PC-3 (cell line): ENCODE results near the gene VAMP8. TPM values are rescaled to one million over a fixed set of nuclear protein-coding genes. Genes with fewer than 3 reads are reported as not detected.

Experiments used
- ATAC-seq: fragments of 200-7000 bp; cut with Tn5 transposase; 2 replicates; pipeline ENCODE4 v1.9.1; 2020; ENCODE audit warnings: mild to moderate bottlenecking, moderate library complexity
- BruUV-seq: library from RNA; stranded (reverse); fragments of 400-500 nt; replicated peaks from 2 replicates; lab custom pipeline; 2021; lab: Mats Ljungman, UMichigan
- CTCF ChIA-PET: fragments of 300-600 bp; sonication (Branson Sonifier 250); formaldehyde crosslinking; loops from one replicate; lab custom pipeline; 2022; ENCODE audit warnings: antibody characterized with exemption; lab: Charles Lee
- POLR2A ChIA-PET: fragments of 300-600 bp; sonication (Branson Sonifier 250); formaldehyde crosslinking; loops from one replicate; lab custom pipeline; 2022; ENCODE audit warnings: antibody characterized with exemption; ENCODE audit not compliant: unreplicated experiment; lab: Charles Lee
- DNase-seq: peaks from one replicate; pipeline ENCODE4 v3.0.0-alpha.2; 2015
- H2AFZ ChIP-seq: fragments of 300-600 bp; sonication (generic); 2 replicates; pipeline ENCODE4 v1.6.0; 2016; ENCODE audit warnings: antibody characterized with exemption, low read length
- H3F3A ChIP-seq: fragments of 300-600 bp; sonication (generic); one replicate; pipeline ENCODE4 v1.6.0; 2017; ENCODE audit warnings: antibody characterized with exemption, low read length, control low read depth, mild to moderate bottlenecking; ENCODE audit not compliant: unreplicated experiment
- H3K27ac ChIP-seq: fragments of 300-600 bp; sonication (generic); 2 replicates; pipeline ENCODE4 v1.5.1; 2016; ENCODE audit warnings: mild to moderate bottlenecking, low read length
- H3K27me3 ChIP-seq: fragments of 300-600 bp; sonication (generic); 2 replicates; pipeline ENCODE4 v1.6.1; 2016; ENCODE audit warnings: low read length, mixed read lengths
- H3K36me3 ChIP-seq: fragments of 300-600 bp; sonication (generic); 2 replicates; pipeline ENCODE4 v1.6.1; 2016; ENCODE audit warnings: low read depth, mixed run types, low read length, mixed read lengths
- H3K4me1 ChIP-seq: fragments of 300-600 bp; sonication (generic); 2 replicates; pipeline ENCODE4 v1.5.1; 2016; ENCODE audit warnings: low read length; ENCODE audit not compliant: insufficient read depth
- H3K4me2 ChIP-seq: fragments of 300-600 bp; sonication (generic); 2 replicates; pipeline ENCODE4 v1.6.0; 2016; ENCODE audit warnings: low read length
- H3K4me3 ChIP-seq: fragments of 300-600 bp; sonication (generic); 2 replicates; pipeline ENCODE4 v1.5.1; 2016; ENCODE audit warnings: mild to moderate bottlenecking, low read length, mixed read lengths
- H3K79me2 ChIP-seq: fragments of 300-600 bp; sonication (generic); 2 replicates; pipeline ENCODE4 v1.6.1; 2017; ENCODE audit warnings: low read length, mixed read lengths
- H3K9ac ChIP-seq: fragments of 300-600 bp; sonication (generic); 2 replicates; pipeline ENCODE4 v1.6.0; 2016; ENCODE audit warnings: mild to moderate bottlenecking, low read length
- H3K9me2 ChIP-seq: fragments of 300-600 bp; sonication (generic); replicated peaks from 2 replicates; pipeline ENCODE4 v1.6.1; 2016; ENCODE audit warnings: mixed run types, low read length, mixed read lengths
- H3K9me3 ChIP-seq: fragments of 300-600 bp; sonication (generic); 2 replicates; pipeline ENCODE4 v1.6.1; 2016; ENCODE audit warnings: low read length, mixed read lengths
- H4K20me1 ChIP-seq: fragments of 300-600 bp; sonication (generic); 2 replicates; pipeline ENCODE4 v1.6.1; 2016; ENCODE audit warnings: low read length, mixed read lengths
- EZH2 ChIP-seq: fragments of 300-600 bp; sonication (generic); IDR thresholded peaks from one replicate; pipeline ENCODE4 v1.6.1; 2017; ENCODE audit warnings: antibody characterized with exemption, mild to moderate bottlenecking, low read length; ENCODE audit not compliant: unreplicated experiment
- EZH2phosphoT487 ChIP-seq: fragments of 300-600 bp; sonication (generic); IDR thresholded peaks from 2 replicates; pipeline ENCODE4 v1.6.1; 2018; ENCODE audit warnings: mild to moderate bottlenecking, antibody characterized with exemption, low read length, borderline replicate concordance
- intact Hi-C: fragments of 100-400 bp; cut with micrococcal nuclease; formaldehyde crosslinking; loops from 2 replicates; pipeline ENCODE4 v1.9.0; 2023
- total RNA-seq: library from RNA; depleted of rRNA; stranded (reverse); fragments of >200 nt; gene quantifications from 2 replicates; pipeline ENCODE4 v1.2.3, GENCODE V29; 2014
- TF ChIP-seq, protein P1 (sequence below): fragments of 300-600 bp; sonication (generic); conservative IDR thresholded peaks from 2 replicates; pipeline ENCODE4 v1.5.1; 2017; ENCODE audit warnings: antibody characterized with exemption, low read depth, mild to moderate bottlenecking, low read length

The VAMP8 gene
- total RNA-seq, 1 experiment from 2014 or later: 142 TPM

DNA sequence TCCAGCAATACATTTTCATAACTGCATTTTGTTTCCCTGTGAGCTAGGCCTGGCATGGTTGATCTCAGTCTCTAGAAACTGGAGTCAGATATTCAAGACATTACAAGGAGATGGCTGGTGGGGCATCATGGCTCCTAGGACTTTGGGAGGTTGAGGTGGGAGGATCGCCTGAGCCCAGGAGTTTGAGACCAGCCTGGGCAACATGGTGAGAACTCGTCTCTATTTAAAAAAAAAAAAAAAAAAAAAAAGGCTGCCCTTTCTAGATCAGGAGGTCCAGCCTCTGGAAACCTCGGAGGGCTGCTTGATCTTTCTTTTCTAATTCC is 362 bp upstream of the VAMP8 start:
- intact Hi-C loops: loop anchor here (1.0 kb wide), 1 partner anchor 16 kb away; the partner anchor contains the start of gene GGCX
- H3K79me2 ChIP-seq: peaks cover 24% of the 10 kb centered on the region
- TSS peak; percentile 35 for BruUV-seq
- H3K9ac ChIP-seq: peak overlapping the region; percentile 69; the same call in 1 of the 2 replicates
- H3F3A ChIP-seq: no peaks in the 10 kb centered on the region
- H4K20me1 ChIP-seq: no peaks in the 10 kb centered on the region
- H3K27ac ChIP-seq: peak overlapping the region; percentile 20; the same call in 1 of the 2 replicates
- H3K4me2 ChIP-seq: peak overlapping the region; percentile 85
- no peak for ATAC-seq
- H3K27me3 ChIP-seq: no peaks in the 10 kb centered on the region
- H3K9me2 ChIP-seq: no peaks in the 10 kb centered on the region
- H3K4me1 ChIP-seq: peaks cover 18% of the 10 kb centered on the region
- peak overlapping the region; percentile 73 for H3K4me3 ChIP-seq
- TF ChIP-seq EZH2 (no peak), EZH2phosphoT487 (no peak)
- TF ChIP-seq, protein P1, sequence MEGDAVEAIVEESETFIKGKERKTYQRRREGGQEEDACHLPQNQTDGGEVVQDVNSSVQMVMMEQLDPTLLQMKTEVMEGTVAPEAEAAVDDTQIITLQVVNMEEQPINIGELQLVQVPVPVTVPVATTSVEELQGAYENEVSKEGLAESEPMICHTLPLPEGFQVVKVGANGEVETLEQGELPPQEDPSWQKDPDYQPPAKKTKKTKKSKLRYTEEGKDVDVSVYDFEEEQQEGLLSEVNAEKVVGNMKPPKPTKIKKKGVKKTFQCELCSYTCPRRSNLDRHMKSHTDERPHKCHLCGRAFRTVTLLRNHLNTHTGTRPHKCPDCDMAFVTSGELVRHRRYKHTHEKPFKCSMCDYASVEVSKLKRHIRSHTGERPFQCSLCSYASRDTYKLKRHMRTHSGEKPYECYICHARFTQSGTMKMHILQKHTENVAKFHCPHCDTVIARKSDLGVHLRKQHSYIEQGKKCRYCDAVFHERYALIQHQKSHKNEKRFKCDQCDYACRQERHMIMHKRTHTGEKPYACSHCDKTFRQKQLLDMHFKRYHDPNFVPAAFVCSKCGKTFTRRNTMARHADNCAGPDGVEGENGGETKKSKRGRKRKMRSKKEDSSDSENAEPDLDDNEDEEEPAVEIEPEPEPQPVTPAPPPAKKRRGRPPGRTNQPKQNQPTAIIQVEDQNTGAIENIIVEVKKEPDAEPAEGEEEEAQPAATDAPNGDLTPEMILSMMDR: no peak
- ChIA-PET CTCF (no interaction called here), POLR2A (interaction anchor here (0.6 to 1.4 kb wide), 4 partner anchors 10 to 509 kb away, joined by 4 to 14 read pairs (median 4); no protein-coding TSS in a partner anchor)
- H2AFZ ChIP-seq: peak overlapping the region; percentile 73
- H3K36me3 ChIP-seq: no peaks in the 10 kb centered on the region
- H3K9me3 ChIP-seq: no peaks in the 10 kb centered on the region
- DNase-seq: no peak

DNA sequence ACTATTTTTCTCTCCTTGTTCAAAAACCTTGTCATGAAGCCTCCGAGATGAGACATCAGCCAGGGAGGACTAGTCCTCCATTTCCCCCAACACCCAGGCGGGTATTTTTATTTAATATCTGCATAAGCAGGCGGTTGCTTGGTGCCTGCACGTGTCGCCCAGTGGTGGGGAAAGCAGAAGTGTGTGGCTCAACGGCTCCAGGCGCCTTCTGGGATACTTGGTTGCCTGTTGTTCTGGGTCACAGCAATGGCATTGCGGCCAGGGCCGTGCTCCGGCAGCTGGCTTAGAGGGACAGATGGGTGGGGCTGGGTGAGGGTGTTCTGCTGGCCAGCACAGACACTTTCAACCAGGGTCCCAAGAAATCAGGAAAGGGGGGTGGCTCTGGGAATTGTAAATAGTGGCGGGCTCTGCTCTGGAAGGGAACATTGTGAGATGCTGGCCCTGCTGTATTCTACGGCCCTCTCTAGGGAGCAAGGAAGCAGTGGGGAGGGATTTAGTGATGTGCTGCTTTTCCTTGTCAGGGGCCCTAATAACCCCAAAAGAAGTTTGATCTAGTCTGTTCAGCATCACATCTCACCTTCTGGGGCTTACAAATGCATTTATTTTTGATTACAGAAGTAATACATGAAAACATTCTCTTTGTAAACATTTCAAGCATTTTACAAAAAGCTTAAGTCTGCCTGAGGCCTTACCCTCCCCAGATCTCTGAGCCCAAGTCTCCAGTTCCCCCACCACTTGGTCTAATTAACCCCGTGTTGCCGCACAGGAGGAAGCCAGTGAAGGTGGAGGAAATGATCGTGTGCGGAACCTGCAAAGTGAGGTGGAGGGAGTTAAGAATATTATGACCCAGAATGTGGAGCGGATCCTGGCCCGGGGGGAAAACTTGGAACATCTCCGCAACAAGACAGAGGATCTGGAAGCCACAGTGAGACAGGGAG is 1.1 kb downstream of the VAMP8 start:
- POLR2A ChIA-PET: interaction anchor here (0.5 to 1.4 kb wide), 2 partner anchors 169 to 213 kb away, joined by 3 to 14 read pairs; partner anchors contain the start of gene CAPG
- ATAC-seq (peak; percentile 50), DNase-seq (no peak)
- H3F3A ChIP-seq: no peaks in the 10 kb centered on the region
- no peaks in the 10 kb centered on the region for H3K27me3 ChIP-seq
- no peaks in the 10 kb centered on the region for H3K9me3 ChIP-seq
- peaks cover 24% of the 10 kb centered on the region for H3K79me2 ChIP-seq
- intact Hi-C loops: no loop called here
- H3K36me3 ChIP-seq: no peaks in the 10 kb centered on the region
- H4K20me1 ChIP-seq: no peaks in the 10 kb centered on the region
- peaks cover 18% of the 10 kb centered on the region for H3K4me1 ChIP-seq
- peak overlapping the region; percentile 85 for H3K4me2 ChIP-seq
- no peaks in the 10 kb centered on the region for H3K9me2 ChIP-seq
- peak overlapping the region; percentile 20 for H3K27ac ChIP-seq
- TF ChIP-seq, protein P1: no peak
- TF ChIP-seq EZH2phosphoT487: no peak
- TF ChIP-seq EZH2: no peak
- BruUV-seq: no TSS peak
- peak overlapping the region; percentile 73 for H3K4me3 ChIP-seq
- peak overlapping the region; percentile 73 for H2AFZ ChIP-seq
- CTCF ChIA-PET: no interaction called here
- H3K9ac ChIP-seq: peak overlapping the region; percentile 69
